ENCODE measurements around the gene TGFBRAP1. TPM values are rescaled to one million over a fixed set of nuclear protein-coding genes. Genes with fewer than 3 reads are reported as not detected.

The TGFBRAP1 gene
- total RNA-seq, 1 donor: 17.7 TPM

GRCh38 chr2:105294844-105295481 is 34.6 kb downstream of the TGFBRAP1 start:
- peak; percentile 73 for TF ChIP-seq CTCF (IDR thresholded peaks at IDR 0.05; ENCODE audit: insufficient read depth, low read length)
- DNase-seq (ENCODE audit: low read depth): peak; percentile 74
- H3K4me3 ChIP-seq (ENCODE audit: low read depth, low read length): no peak overlapping the region

GRCh38 chr2:105294046-105294445 is 35.5 kb downstream of the TGFBRAP1 start:
- no peak for TF ChIP-seq CTCF (IDR thresholded peaks at IDR 0.05; ENCODE audit: insufficient read depth, low read length)

GRCh38 chr2:105291981-105292380 is 37.6 kb downstream of the TGFBRAP1 start:
- no peak for TF ChIP-seq CTCF (IDR thresholded peaks at IDR 0.05; ENCODE audit: insufficient read depth, low read length)
- DNase-seq (ENCODE audit: low read depth): no peak
- no peak overlapping the region for H3K4me3 ChIP-seq (ENCODE audit: low read depth, low read length)

More at GRCh38 chr2:105294046-105294445, 35.5 kb downstream of the TGFBRAP1 start:
- no peak overlapping the region for H3K4me3 ChIP-seq (ENCODE audit: low read depth, low read length)
- no peak for DNase-seq (ENCODE audit: low read depth)

- no peak overlapping the region for H3K4me3 ChIP-seq (ENCODE audit: low read depth, low read length)
- no peak for DNase-seq (ENCODE audit: low read depth)
- TF ChIP-seq CTCF (IDR thresholded peaks at IDR 0.05; ENCODE audit: insufficient read depth, low read length): no peak
These were observed 38.4 kb downstream of the TGFBRAP1 start for GRCh38 chr2:105290981-105291660.

- H3K4me3 ChIP-seq (ENCODE audit: low read depth, low read length): no peak overlapping the region
- TF ChIP-seq CTCF (IDR thresholded peaks at IDR 0.05; ENCODE audit: insufficient read depth, low read length): no peak
- no peak for DNase-seq (ENCODE audit: low read depth)
These were observed 41.4 kb downstream of the TGFBRAP1 start for GRCh38 chr2:105288133-105288532.

GRCh38 chr2:105287692-105288091 is 41.8 kb downstream of the TGFBRAP1 start:
- peak; percentile 47 for TF ChIP-seq CTCF (IDR thresholded peaks at IDR 0.05; ENCODE audit: insufficient read depth, low read length)
- peak; percentile 40 for DNase-seq (ENCODE audit: low read depth)
- H3K4me3 ChIP-seq (ENCODE audit: low read depth, low read length): no peak overlapping the region

Measured in fibroblast of the aortic adventitia (primary cell).